ENCODE measurements around the gene NOS3.

NOS3 gene

DNA sequence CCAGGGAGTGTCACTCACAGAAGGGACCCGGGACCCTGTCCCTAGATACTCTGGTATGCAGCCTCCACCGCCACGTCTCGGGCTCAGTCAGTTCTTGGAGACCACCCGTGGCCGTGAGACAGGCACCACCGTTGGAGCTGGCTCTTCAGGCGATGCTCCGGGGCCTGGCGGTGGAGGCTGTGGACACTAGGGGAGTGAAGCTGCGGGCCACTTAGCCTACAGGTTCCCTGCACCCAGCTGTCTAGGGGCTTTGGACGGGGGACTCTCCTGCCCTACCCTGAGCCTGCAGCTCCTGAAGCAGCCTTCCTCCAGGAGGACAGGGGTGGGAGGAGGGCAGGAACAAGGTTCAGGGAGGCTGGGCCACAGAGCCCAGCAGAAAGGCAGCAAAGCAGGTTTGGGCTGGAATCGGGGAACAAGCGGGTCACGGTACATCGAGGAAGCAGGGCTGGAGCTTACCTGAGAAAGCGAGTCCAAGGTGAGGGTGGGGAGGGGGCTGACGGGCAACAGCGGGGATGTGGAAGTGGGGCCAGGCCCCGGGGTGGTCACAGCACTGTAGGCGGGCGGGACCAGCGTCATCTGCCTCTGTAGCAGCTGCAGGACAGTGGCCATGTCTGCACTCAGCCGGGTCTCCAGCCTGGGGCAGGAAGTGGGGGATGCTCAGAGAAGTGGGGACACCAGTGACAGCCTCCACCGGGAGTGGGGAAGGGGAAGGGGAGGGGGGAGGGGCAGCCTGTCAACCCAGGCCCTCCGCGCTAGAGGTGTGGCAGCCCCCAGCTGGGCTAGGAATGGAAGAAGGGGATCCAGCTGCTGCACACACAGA, 44.2 kb upstream of the NOS3 start:
- Histone ChIP-seq H3K9me3 (ENCODE audit: control insufficient read depth in 5 of 5, low read length in 5 of 5) (no peaks in the 10 kb centered on the region), H3K27me3 (ENCODE audit: control insufficient read depth in 5 of 5, insufficient read depth in 4 of 5, low read length in 5 of 5) (peaks cover 18 to 37% (median 30%) of the 10 kb centered on the region in 5 donors), H3K27ac (ENCODE audit: low read depth, low read length) (no peak overlapping the region), H3K36me3 (ENCODE audit: control insufficient read depth in 5 of 5, insufficient read depth in 5 of 5, low read length in 5 of 5) (no peaks in the 10 kb centered on the region), H3K4me1 (ENCODE audit: control insufficient read depth in 5 of 5, insufficient read depth in 5 of 5, low read length in 5 of 5) (peaks cover 0 to 3% (median 0%) of the 10 kb centered on the region in 5 donors), H3K9ac (ENCODE audit: low read length in 5 of 5) (no peak overlapping the region), H3K4me3 (ENCODE audit: low read depth in 1 of 5, low read length in 5 of 5) (no peak overlapping the region)

DNA sequence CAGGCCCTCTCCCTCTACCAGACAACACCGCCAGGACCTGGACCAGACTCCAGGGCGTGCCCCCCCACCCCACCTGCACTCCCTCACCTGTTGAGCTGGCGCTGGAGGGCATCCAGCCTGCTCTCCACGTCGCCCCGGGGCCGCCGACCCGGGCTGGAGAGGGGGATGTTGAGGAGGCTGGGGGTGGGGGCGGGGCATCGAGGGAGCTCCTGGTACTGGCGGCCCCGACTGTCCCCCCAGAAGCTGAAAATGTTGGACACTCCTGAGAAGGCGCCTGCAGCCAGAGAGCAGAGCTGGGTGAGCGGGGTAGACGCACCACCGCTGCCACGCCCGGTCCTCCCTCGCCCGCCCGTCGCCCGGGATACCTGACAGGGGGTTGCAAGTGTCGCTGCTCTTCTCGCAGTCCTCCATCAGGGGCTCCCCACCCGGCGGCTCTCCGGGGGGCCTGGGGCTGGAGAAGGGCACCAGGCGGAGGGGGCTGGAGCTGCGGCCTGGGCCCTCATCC, 43.5 kb upstream of the NOS3 start:
- H3K36me3 ChIP-seq (ENCODE audit: control insufficient read depth in 5 of 5, insufficient read depth in 5 of 5, low read length in 5 of 5) = no peaks in the 10 kb centered on the region
- H3K27me3 ChIP-seq (ENCODE audit: control insufficient read depth in 5 of 5, insufficient read depth in 4 of 5, low read length in 5 of 5) = peaks cover 13 to 43% (median 27%) of the 10 kb centered on the region in 5 donors
- H3K4me1 ChIP-seq (ENCODE audit: control insufficient read depth in 5 of 5, insufficient read depth in 5 of 5, low read length in 5 of 5) = peaks cover 0 to 3% (median 0%) of the 10 kb centered on the region in 5 donors
- no peaks in the 10 kb centered on the region for H3K9me3 ChIP-seq (ENCODE audit: control insufficient read depth in 5 of 5, low read length in 5 of 5)
- no peak overlapping the region for H3K9ac ChIP-seq (ENCODE audit: low read length in 5 of 5)
- no peak overlapping the region for H3K27ac ChIP-seq (ENCODE audit: low read depth, low read length)
- H3K4me3 ChIP-seq (ENCODE audit: low read depth in 1 of 5, low read length in 5 of 5) = no peak overlapping the region

DNA sequence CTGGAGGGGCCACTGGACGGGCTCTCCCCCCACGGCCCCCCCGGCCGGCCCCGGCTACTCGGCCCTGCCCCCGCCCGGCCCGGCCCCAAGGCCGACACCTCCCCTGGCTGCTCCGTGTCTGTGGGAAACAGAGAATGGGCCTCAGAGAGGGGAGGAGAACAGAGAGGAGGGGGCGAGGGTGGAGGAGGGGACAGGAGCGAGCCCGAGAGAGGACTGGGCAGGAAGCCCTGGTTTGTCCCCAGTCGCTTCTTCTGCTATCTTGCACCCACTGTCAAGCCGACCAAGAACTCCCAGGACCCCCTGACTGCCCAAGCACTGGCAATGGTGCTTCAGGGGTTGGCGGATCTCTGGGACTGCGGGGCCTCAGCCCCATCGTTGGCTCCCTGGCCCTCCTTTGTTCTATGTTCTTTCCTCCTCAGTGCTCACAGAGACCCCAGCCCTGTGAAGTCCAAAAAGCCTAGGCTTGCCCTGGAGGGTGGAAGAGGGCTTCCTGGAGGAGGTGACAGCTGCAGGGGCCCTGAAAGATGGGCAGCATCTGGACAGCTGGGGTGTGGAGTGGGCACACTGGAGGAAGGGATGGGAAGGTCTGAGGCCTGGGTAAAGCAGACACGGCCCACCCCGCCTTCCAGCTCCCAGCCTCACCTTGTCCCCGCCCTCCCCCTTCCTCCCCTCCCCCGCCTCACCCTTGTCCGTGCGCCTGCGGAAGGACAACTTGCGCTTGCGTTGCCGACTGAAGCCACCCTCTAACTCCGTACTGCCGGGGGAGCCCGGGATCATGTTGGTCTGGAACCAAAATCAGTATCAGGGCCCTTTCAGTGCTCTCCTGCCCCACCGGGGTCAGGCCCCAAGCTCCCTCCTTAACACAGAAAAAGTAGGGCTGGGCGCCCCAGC, 42.8 kb upstream of the NOS3 start:
- H3K27me3 ChIP-seq (ENCODE audit: control insufficient read depth in 5 of 5, insufficient read depth in 4 of 5, low read length in 5 of 5) = peaks cover 11 to 46% (median 23%) of the 10 kb centered on the region in 5 donors
- H3K36me3 ChIP-seq (ENCODE audit: control insufficient read depth in 5 of 5, insufficient read depth in 5 of 5, low read length in 5 of 5) = no peaks in the 10 kb centered on the region
- H3K27ac ChIP-seq (ENCODE audit: low read depth, low read length) = no peak overlapping the region
- H3K4me3 ChIP-seq (ENCODE audit: low read depth in 1 of 5, low read length in 5 of 5) = no peak overlapping the region
- peaks cover 0 to 3% (median 0%) of the 10 kb centered on the region in 5 donors for H3K4me1 ChIP-seq (ENCODE audit: control insufficient read depth in 5 of 5, insufficient read depth in 5 of 5, low read length in 5 of 5)
- H3K9me3 ChIP-seq (ENCODE audit: control insufficient read depth in 5 of 5, low read length in 5 of 5) = no peaks in the 10 kb centered on the region
- no peak overlapping the region for H3K9ac ChIP-seq (ENCODE audit: low read length in 5 of 5)

DNA sequence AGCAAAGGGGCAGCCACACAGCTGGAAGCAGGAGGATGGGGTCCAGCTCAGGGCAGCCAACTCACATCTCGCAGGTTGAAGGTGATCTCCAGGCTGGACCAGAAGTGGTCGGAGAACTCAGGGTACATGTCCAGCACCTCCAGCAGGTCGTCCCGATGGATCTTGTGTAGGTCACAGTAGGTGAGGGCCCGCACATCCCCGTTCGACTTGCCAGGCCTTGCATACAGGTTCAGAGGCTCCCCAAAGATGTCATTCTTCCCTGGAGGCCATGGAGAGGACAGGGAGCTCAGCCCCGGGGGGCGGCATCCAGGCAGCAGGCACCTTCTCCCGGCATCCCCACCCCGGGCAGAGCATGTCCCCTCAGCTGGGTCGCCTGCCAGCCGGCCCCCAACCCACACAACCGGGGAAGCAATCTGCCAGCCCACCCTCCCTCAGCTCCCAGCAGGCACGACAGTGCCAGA, 42.0 kb upstream of the NOS3 start:
- Histone ChIP-seq H3K9ac (ENCODE audit: low read length in 5 of 5) (no peak overlapping the region), H3K4me1 (ENCODE audit: control insufficient read depth in 5 of 5, insufficient read depth in 5 of 5, low read length in 5 of 5) (peaks cover 0 to 3% (median 0%) of the 10 kb centered on the region in 5 donors), H3K9me3 (ENCODE audit: control insufficient read depth in 5 of 5, low read length in 5 of 5) (no peaks in the 10 kb centered on the region), H3K27me3 (ENCODE audit: control insufficient read depth in 5 of 5, insufficient read depth in 4 of 5, low read length in 5 of 5) (peaks cover 12 to 53% (median 31%) of the 10 kb centered on the region in 5 donors), H3K27ac (ENCODE audit: low read depth, low read length) (no peak overlapping the region), H3K4me3 (ENCODE audit: low read depth in 1 of 5, low read length in 5 of 5) (no peak overlapping the region), H3K36me3 (ENCODE audit: control insufficient read depth in 5 of 5, insufficient read depth in 5 of 5, low read length in 5 of 5) (no peaks in the 10 kb centered on the region)

DNA sequence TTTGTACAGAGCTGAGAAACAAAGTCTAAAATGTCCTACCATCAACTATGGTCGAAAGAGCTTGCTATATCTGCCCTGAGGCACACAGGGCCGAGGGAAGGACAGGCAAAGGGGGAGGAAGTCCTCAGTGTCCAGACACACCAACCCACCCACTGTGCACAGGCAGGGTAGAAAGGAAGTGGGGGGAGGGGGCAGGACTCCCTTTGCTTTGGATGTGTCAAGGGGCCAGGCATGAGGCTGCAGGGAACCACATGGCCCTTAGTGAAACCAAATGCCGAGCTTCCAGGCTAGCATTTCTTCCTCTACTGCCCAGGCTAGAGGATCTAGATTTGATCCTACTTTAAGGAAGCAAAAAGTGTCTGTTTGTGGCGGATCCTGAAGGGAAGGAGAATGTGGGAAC, 41.3 kb upstream of the NOS3 start:
- Histone ChIP-seq H3K27me3 (ENCODE audit: control insufficient read depth in 5 of 5, insufficient read depth in 4 of 5, low read length in 5 of 5) (peaks cover 20 to 52% (median 36%) of the 10 kb centered on the region in 5 donors), H3K4me1 (ENCODE audit: control insufficient read depth in 5 of 5, insufficient read depth in 5 of 5, low read length in 5 of 5) (peaks cover 0 to 3% (median 0%) of the 10 kb centered on the region in 5 donors), H3K9ac (ENCODE audit: low read length in 5 of 5) (no peak overlapping the region), H3K36me3 (ENCODE audit: control insufficient read depth in 5 of 5, insufficient read depth in 5 of 5, low read length in 5 of 5) (no peaks in the 10 kb centered on the region), H3K9me3 (ENCODE audit: control insufficient read depth in 5 of 5, low read length in 5 of 5) (no peaks in the 10 kb centered on the region), H3K4me3 (ENCODE audit: low read depth in 1 of 5, low read length in 5 of 5) (no peak overlapping the region), H3K27ac (ENCODE audit: low read depth, low read length) (no peak overlapping the region)

DNA sequence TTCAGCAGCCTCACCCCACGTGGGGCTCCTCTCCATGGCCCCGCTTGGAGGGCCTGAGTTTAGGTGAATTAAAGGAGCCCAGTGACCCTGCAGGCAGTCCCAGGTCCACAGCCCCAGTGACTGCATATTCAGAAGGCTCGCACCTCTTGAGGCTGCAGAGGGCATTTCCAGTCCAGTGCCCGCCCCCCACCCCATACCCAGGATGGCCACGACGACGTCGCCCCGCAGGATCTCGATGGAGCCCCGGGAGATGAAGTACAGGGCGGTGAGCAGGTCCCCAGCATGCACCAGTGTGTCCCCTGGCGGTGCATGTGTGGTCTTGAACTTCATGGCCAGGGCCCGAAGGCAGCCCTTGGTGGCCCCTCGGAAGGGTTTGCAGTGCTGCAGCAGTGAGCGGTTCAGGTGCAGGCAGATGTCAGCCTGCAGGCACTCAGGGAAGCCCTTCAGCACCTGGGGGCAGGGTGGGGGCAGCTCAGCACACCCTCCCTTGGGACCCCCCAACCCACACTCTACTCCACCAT, 40.8 kb upstream of the NOS3 start:
- Histone ChIP-seq H3K4me1 (ENCODE audit: control insufficient read depth in 5 of 5, insufficient read depth in 5 of 5, low read length in 5 of 5) (peaks cover 0 to 3% (median 0%) of the 10 kb centered on the region in 5 donors), H3K27me3 (ENCODE audit: control insufficient read depth in 5 of 5, insufficient read depth in 4 of 5, low read length in 5 of 5) (peaks cover 24 to 55% (median 41%) of the 10 kb centered on the region in 5 donors)

DNA sequence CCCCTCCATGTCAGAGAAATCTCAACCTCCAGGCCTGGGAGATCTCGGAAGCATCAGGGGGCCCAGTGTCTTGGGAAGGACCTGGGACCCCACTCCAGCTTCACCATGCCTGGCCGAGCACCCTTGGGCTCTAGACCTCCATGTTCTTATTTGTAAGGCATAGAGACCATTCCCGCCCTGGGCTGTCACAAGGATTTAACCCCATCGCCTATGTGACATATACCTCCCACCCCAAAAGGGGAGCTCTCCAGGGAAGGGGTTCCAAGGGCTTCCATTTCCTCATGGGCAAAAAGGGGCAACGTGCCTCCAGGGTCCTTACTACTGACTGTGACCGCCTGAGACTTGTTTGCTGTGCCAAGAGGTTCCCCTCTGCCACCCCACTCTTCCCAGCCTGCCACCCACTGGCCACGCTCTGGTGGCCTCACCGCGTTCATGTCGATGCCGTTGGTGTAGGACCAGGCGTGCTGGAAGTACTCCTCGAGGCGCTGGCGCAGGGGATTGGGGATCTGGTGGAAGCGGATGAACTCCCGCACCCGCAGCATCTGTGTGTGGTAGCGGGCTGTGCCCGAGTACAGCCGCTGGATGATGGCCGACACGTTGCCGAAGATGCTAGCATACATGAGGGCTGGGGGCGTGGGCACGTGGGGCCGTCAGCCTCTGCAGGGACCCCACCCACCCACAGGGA, 40.2 kb upstream of the NOS3 start:
- H3K36me3 ChIP-seq (ENCODE audit: control insufficient read depth in 5 of 5, insufficient read depth in 5 of 5, low read length in 5 of 5) = no peaks in the 10 kb centered on the region
- no peaks in the 10 kb centered on the region for H3K9me3 ChIP-seq (ENCODE audit: control insufficient read depth in 5 of 5, low read length in 5 of 5)
- no peak overlapping the region for H3K4me3 ChIP-seq (ENCODE audit: low read depth in 1 of 5, low read length in 5 of 5)
- H3K9ac ChIP-seq (ENCODE audit: low read length in 5 of 5) = no peak overlapping the region
- H3K4me1 ChIP-seq (ENCODE audit: control insufficient read depth in 5 of 5, insufficient read depth in 5 of 5, low read length in 5 of 5) = peaks cover 0 to 9% (median 4%) of the 10 kb centered on the region in 5 donors
- no peak overlapping the region for H3K27ac ChIP-seq (ENCODE audit: low read depth, low read length)
- peaks cover 28 to 56% (median 45%) of the 10 kb centered on the region in 5 donors for H3K27me3 ChIP-seq (ENCODE audit: control insufficient read depth in 5 of 5, insufficient read depth in 4 of 5, low read length in 5 of 5)

More for the DNA sequence above, 40.8 kb upstream of the NOS3 start:
- H3K27ac ChIP-seq (ENCODE audit: low read depth, low read length) = no peak overlapping the region
- H3K4me3 ChIP-seq (ENCODE audit: low read depth in 1 of 5, low read length in 5 of 5) = no peak overlapping the region
- no peaks in the 10 kb centered on the region for H3K9me3 ChIP-seq (ENCODE audit: control insufficient read depth in 5 of 5, low read length in 5 of 5)
- no peaks in the 10 kb centered on the region for H3K36me3 ChIP-seq (ENCODE audit: control insufficient read depth in 5 of 5, insufficient read depth in 5 of 5, low read length in 5 of 5)
- H3K9ac ChIP-seq (ENCODE audit: low read length in 5 of 5) = no peak overlapping the region

DNA sequence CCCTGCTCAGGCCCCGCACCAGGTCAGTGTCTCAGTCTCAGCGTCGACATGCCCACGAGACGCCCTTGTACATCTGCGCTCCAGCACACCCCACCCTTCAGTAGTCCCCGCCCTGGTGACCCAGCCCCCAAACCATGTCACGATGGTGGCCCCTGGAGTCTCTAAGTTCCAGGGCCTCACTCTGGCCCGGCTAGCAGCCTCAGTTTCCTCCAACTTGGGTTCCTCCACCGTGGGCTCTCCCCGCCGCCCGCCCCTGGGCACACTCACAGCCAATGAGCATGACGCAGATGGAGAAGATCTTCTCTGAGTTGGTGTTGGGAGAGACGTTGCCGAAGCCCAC, 39.7 kb upstream of the NOS3 start:
- no peak overlapping the region for H3K4me3 ChIP-seq (ENCODE audit: low read depth in 1 of 5, low read length in 5 of 5)
- H3K27ac ChIP-seq (ENCODE audit: low read depth, low read length) = no peak overlapping the region
- no peaks in the 10 kb centered on the region for H3K36me3 ChIP-seq (ENCODE audit: control insufficient read depth in 5 of 5, insufficient read depth in 5 of 5, low read length in 5 of 5)
- peaks cover 0 to 11% (median 4%) of the 10 kb centered on the region in 5 donors for H3K4me1 ChIP-seq (ENCODE audit: control insufficient read depth in 5 of 5, insufficient read depth in 5 of 5, low read length in 5 of 5)
- H3K27me3 ChIP-seq (ENCODE audit: control insufficient read depth in 5 of 5, insufficient read depth in 4 of 5, low read length in 5 of 5) = peaks cover 31 to 56% (median 44%) of the 10 kb centered on the region in 5 donors
- H3K9ac ChIP-seq (ENCODE audit: low read length in 5 of 5) = no peak overlapping the region
- H3K9me3 ChIP-seq (ENCODE audit: control insufficient read depth in 5 of 5, low read length in 5 of 5) = no peaks in the 10 kb centered on the region

DNA sequence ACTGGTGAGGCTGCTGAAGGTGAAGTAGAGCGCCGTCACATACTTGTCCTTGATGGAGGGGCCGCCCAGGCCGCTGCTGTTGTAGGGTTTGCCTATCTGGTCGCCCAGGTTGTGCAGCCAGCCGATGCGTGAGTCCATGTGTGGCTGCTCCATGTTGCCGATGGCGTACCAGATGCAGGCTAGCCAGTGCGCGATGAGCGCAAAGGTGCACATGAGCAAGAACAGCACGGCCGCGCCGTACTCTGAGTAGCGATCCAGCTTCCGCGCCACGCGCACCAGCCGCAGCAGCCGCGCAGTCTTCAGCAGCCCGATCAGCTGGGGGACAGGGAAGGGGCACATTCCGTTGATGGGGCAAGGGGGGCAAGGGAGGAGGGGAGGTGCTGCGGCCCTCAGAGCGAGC, 39.3 kb upstream of the NOS3 start:
- H3K4me3 ChIP-seq (ENCODE audit: low read depth in 1 of 5, low read length in 5 of 5) = no peak overlapping the region
- peaks cover 0 to 11% (median 4%) of the 10 kb centered on the region in 5 donors for H3K4me1 ChIP-seq (ENCODE audit: control insufficient read depth in 5 of 5, insufficient read depth in 5 of 5, low read length in 5 of 5)
- no peak overlapping the region for H3K9ac ChIP-seq (ENCODE audit: low read length in 5 of 5)
- peaks cover 33 to 55% (median 43%) of the 10 kb centered on the region in 5 donors for H3K27me3 ChIP-seq (ENCODE audit: control insufficient read depth in 5 of 5, insufficient read depth in 4 of 5, low read length in 5 of 5)
- no peaks in the 10 kb centered on the region for H3K36me3 ChIP-seq (ENCODE audit: control insufficient read depth in 5 of 5, insufficient read depth in 5 of 5, low read length in 5 of 5)
- H3K9me3 ChIP-seq (ENCODE audit: control insufficient read depth in 5 of 5, low read length in 5 of 5) = no peaks in the 10 kb centered on the region
- no peak overlapping the region for H3K27ac ChIP-seq (ENCODE audit: low read depth, low read length)
